Measurements from ENCODE around the gene KDM6A.
"Not testable (repeated sequence)": the region's sequence is repeated elsewhere in the genome, so short reads cannot be mapped to it uniquely, and the experiment has no call there.

The KDM6A gene

GRCh38 chrX:44931441-44931973 lies 58.5 kb downstream of the KDM6A start:
- no peak for DNase-seq

DNA sequence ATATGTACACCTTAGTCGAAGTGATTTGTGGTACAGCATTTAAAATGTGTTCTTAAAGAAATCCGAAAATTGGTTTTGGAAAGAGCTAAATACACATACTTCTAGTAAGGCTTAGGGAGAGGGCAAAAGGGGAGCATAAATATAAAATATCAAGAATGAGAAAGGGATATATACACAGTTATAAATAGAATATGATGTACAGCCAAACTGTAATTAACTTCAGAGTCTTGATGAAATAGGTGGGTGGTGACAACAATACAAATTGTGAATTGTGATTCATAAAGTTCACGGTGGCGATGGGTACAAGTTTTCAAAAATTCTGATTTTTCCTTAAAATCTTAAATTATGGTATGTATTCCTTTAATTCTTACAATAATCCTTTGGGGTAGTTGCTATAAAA lies 62.2 kb downstream of the KDM6A start:
- no peak for DNase-seq

DNA sequence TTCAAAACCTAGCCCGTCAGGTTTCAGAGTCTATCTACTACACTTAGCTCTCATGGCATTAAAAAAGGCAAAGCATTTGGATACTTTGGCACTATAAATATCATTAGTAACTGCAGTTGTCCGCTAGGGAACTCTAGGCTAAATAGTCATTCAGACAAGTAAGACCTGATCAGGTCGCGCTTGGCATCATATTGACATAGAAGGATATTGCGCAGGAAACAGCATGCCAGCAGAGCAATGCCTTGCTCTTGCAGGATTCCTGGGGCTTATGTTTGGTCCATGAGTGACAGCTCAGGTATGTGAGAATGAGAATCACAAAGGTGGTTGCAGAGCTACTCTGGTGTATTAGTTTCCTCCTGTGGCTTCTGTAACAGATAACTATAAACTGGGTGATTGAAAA lies 62.7 kb downstream of the KDM6A start:
- DNase-seq = no peak

GRCh38 chrX:44937606-44938005 lies 64.6 kb downstream of the KDM6A start:
- DNase-seq = no peak

- no peak for DNase-seq
These were observed 65.1 kb downstream of the KDM6A start for GRCh38 chrX:44938111-44938510.

DNA sequence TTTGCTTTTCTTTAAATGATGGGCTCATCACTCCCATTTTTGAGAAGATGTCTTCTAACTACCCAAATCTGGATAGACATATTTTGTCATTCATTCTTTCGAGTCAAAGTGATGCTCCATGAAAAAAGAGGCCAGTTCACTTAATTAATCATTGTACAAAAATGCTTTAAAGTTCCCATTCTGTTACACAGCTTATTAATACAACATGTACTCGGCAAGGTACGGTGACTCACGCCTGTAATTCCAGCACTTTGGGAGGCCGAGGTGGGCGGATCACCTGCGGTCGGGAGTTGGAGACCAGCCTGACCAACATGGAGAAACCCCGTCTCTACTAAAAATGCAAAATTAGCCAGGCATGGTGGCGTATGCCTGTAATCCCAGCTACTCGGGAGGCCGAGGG lies 67.6 kb downstream of the KDM6A start:
- DNase-seq = not testable (repeated sequence)

DNA sequence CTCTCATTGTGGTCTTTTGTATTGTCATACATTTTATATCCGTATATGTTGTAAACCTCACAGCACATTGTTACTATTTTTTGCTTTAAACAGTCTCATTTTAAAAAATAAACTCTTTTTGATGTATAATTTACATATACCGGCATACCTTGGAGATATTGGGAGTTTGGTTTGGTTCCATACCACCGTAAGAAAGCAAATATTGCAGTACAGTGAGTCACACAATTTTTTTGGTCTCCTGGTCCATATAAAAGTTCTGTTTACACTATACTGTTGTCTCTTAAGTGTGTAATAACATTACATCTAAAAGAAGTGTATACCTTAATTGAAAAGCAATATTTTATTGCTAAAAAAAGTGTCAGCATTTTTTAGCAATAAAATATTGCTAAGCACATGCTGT lies 70.0 kb downstream of the KDM6A start:
- no peak for DNase-seq

DNA sequence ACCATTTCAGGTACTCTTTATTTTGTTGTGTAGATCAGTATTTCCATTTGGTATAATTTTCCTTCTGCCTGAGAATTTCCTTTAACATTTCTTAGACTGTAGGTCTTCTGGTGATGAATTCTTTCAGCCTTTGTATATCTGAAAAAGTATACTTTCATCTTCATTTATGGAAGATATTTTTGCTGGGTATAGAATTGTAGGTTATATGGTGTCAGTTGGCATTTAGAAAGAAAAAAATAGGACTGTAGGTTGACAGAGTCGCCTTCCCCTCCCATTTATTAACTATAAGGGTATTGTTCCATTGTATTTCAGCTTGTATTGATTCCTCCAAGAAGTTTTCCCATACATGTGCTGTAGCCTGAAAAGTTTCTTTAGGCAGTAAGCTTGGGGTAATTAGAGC lies 71.9 kb downstream of the KDM6A start:
- no peak for DNase-seq

DNA sequence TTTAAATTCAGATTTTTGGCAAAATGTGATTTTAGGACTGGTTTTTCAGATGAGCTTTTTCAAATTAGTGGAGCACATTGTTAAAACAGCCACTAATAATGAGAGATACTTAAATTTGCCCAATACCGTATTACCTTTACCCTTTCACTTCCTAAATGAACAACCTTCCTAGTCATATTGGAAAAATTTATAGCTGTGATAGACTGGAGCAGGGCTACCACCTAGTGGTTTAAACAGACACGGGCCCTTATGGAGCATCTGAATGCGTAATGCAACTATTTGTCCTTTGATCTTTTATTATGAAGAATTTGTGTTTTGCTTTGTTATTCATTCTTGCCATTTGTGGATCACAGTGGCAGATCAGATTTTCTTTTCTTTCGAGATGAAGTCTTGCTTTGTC lies 72.7 kb downstream of the KDM6A start:
- DNase-seq = peak; percentile 51

- no peak for DNase-seq
These were observed 73.8 kb downstream of the KDM6A start for GRCh38 chrX:44946771-44947170.

DNA sequence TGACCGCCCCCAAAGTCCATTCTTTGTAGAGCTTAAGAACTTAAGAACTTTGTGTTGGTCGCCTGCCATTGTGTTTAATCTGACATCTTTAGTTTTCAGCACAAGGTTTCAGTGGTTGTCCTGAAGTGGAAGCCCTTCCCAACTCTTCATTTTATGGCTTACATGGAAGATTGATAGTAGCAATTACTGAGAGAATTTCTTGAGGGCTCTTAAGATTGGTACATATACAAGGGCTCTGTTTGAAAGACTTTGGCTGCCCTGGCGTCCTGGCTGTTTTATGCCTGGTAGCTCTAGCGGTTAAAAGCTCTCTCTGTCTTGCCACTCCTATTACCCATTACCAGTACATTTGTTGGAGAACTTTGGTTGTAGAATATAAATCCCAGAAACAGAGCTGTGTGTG lies 75.0 kb downstream of the KDM6A start:
- no peak for DNase-seq

DNA sequence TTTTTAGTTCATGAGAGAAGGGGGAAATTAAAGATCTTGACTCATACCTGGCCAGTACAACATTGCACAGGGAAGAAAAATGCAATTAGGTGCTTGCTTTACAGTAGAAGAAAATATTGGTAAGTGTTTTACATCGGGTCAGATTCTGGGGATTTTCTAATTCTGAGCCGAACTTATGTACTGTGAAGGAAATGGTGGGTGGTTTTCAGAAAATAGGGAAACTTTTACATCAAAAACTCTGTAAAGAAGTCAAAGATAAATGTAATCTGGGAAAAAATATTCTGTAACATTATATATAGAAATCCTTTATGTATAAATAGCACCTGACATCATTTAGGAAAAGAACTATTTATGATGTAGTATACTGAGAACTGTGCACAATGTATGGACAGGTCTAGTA lies 75.4 kb downstream of the KDM6A start:
- DNase-seq = no peak

GRCh38 chrX:44949125-44949524 lies 76.1 kb downstream of the KDM6A start:
- DNase-seq = no peak

- DNase-seq = not testable (repeated sequence)
These were observed 77.7 kb downstream of the KDM6A start for GRCh38 chrX:44950471-44951366.

DNA sequence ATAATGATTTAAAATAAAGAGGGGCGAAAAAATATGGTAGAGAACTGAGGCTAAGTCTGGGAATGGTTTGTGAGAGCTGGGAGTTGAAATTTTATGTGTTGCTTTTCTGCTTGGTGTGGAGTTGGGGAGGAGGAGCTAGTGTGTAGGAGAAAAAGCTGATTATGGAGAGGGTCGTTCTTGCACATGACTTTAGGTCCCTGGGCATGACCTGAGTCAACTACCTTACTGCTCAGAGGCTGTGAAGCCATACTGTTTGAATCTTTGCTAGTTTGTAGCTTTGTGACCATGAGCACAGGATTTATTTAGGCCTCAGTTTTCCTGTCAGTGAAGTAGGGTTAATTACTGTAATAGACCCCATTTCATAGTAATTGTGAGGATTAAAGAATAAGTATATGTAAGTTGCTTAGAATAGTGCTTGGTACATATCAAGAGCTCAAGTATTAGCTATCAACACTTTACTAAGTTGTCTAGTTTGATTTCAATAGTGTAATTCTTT lies 78.6 kb downstream of the KDM6A start:
- no peak for DNase-seq

GRCh38 chrX:44952329-44953027 lies 79.5 kb downstream of the KDM6A start:
- no peak for DNase-seq

DNA sequence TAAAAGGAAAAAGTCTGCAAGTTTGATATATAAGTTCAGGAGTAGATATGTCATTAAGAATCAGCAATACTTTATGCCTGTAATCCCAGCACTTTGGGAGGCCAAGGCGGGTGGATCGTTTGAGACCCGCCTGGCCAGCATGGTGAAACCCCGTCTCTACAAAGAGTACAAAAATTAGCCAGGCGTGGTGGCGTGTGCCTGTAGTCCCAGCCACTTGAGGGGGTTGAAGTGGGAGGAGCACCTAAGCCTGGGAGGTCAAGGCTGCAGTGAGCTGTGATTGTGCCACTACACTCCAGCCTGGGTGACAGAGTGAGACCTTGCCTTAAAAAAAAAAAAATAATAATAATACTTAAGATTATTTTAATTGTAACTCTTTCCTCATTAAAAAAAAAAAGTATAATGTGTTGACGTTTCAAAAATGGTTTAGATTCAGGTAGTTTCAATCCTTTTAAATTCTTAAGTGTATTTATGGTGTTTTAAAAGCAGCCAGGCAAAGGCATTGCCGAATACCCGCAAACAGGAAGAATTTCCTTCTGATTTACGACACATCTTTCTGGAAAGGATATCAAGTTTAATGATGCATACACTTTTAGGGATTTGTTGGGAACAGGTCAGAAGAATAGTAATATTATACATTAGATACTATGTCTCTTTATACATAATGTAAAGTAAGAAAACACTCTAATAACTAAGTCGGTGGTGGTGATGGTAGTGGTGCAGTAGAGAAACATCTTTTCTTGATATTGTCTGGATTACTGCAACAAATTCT lies 80.9 kb downstream of the KDM6A start:
- DNase-seq = no peak

GRCh38 chrX:44954562-44954961 lies 81.6 kb downstream of the KDM6A start:
- no peak for DNase-seq

- no peak for DNase-seq
These were observed 84.9 kb downstream of the KDM6A start for GRCh38 chrX:44957848-44958247.

- no peak for DNase-seq
These were observed 85.5 kb downstream of the KDM6A start for GRCh38 chrX:44958480-44958879.

DNA sequence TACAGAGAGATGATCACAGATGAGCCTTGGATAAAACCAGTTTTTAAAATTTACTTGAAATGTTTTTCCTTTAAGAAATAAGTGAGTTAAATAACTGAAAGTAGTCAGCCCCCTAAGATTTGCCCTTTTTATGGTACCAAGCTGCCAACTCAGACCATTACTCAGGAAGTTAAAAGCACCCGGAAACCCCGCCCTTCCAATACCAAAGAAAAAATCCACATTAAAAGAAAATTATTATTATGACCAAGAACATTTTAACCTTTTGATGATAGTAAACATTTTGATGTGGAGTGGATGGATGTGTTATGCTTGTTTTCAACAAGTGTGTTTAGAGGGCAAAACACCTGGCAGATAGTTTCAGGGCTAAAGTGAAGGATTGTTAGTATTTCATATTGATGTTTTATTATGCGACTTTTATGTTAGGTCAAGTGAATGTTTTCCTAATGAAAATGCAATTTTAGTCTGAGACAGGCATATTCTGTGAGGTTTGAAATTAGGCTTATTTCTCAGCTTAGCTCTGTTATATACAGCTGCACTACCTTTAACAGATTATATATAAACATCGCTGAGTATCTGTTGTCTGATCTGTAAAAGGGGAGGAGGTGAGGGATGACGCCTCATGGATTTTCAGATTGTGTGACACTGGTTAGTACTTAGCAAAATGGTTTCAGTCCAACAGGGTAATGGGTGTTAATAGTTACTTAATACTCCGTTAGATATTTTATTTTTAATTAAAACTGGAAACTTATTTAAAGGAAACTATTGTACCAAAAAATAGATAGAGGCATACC lies 89.0 kb downstream of the KDM6A start:
- DNase-seq = no peak

DNA sequence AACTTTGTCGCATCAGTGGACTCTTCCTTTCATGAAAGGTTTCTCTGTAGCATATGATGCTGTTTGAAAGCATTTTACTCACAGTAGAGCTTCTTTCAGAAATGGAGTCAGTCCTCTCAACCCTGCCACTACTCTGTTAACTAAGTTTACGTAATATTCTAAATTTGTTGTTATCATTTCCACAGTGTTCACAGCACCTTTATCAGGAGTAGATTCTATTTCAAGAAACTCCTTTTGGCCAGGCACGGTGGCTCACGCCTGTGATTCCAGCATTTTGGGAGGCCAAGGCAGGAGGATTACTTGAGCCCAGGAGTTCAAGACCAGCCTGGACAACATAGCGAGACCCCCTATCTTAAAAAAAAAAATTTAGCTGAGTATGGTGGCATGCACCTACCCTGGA lies 90.0 kb downstream of the KDM6A start:
- no peak for DNase-seq

All from activated CD4-positive, alpha-beta T cell treated with anti-CD3 and anti-CD28 coated beads, Interleukin-2, Interleukin-6, amounts not matched to agents 100 ng/mL and 50 ng/mL, durations not matched to agents 16 hours and 8 hours (primary cell).